Activated CD8-positive, alpha-beta memory T cell treated with anti-CD3 and anti-CD28 coated beads, Interleukin-2, amount 50 U/mL, for 24 hours (primary cell): Measurements from ENCODE around the gene PEX13.
A peak's percentile ranks its signal among the peaks of the same experiment; 100 is the strongest.
"Not testable (repeated sequence)": the region's sequence is repeated elsewhere in the genome, so short reads cannot be mapped to it uniquely, and the experiment has no call there.

Experiments
- DNase-seq: peaks from one replicate; pipeline ENCODE4 v3.0.0-alpha.2; 2020; ENCODE audit errors: extremely low read depth

Gene PEX13

DNA sequence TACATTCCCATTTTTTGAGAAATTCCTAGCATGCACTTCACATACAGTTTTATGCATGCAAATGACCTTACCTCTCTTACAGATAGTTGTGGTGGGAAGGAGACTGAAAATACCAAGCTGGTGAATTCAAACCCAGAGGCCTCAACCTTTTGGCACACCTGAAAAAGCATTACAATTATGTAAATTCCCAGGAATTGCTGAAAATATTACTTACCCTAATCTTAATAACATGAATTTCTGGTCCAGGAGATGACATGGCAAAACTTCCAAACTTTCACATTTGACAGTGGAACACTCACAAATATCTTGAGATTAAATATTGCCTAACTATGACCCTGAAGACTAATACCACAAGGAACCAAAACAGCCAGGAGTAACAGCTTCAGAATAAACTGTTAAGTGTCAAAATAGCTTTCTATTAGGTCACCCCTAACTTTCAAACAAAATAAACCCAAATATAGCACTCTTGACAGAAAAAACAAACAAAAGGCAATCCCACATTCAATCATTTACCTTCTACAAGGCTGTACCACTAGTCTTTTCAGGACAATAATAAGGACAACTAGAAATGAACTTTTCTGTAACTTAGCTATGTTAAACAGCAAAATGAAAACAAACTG is 10.9 kb upstream of the PEX13 start:
- DNase-seq: no peak

DNA sequence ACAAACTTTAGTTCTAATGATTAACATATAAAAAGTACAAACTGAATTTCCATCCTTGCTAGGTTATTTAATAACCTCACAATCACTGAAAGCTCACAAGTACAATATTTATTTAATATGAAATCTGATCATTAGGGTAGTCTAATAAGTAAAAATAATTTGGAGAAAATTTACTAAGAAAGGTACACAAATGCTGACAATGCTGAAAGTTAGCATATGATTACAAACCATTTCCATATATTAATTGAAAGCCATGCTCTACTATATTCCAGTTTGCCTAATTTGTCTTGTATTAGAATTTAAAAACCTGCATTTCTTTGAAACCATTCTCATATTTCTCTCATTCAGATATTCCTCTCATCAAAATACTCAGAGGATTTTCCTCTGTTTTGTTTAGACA is 8.2 kb upstream of the PEX13 start:
- no peak for DNase-seq

DNA sequence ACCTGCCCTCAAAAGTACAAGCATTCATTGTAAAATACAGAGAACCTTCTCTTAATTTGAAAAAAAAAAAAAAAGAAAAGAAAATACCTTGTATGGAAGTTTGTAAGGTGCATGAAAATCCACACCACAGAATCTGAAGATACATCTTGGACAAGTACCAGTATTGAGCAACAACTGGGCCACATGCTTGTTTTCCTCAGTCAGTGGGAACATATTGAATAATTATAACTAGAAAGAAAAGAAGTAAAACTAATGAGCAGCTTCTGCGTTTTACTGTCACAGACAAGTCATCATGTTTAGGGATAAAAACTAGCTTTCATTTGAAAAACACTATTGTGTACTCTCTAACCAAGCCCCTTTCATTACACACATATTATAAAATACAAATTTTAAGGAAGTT is 5.8 kb upstream of the PEX13 start:
- DNase-seq: no peak

DNA sequence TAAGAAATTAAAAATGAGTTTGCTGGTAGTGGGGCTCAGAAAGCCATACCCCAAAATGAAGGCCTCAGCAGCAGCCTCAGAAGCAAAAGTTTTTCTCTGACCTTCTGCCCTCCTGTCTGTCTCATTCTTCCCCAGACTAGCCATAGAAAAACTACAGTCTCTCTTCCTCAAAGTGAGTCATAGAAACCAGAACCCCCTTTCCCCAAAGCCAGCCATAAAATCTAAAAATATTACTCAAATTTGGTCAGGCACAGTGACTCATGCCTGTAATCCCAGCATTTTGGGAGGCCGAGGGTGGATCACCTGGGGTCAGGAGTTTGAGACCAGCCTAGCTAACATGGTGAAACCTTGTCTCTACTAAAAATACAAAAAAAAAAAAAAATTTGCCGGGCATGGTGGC is 5.2 kb upstream of the PEX13 start:
- not testable (repeated sequence) for DNase-seq

DNA sequence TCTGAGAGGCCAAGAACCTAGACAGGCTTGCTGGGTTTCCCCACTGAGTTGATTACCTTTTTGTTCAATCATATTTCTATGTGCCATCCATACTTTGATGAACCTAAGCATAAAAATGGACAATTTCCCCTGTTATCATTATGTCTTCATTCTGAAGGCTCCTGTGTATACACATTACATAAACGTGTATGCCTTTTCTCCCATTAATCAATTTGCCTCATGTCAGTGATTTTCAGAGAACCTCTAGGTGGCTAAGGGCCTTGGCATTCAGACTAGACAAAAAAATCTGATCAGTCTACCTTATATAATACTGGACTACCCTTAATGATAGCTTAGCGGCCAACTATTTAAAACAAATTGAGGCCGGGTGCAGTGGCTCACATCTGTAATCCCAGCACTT is 4.1 kb upstream of the PEX13 start:
- DNase-seq: no peak

DNA sequence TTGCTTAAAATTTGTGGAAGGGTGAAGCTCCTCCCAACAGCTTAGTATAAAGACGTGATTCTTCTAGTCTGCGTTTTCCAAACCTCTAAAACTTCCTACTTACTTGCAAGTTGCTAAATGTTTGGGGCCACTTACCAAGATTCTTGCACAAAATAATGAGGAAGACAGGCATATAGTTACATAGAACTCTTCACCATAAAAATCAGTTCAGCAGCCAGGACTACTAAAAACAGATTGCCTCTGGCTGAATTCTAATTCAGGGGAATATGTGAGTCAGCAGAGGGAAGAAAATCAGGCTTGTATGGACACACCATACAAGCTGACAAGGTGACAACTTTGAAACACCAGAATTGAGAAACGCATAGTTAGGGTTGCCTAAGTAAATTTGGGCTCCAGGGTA is 2.8 kb upstream of the PEX13 start:
- DNase-seq: no peak

DNA sequence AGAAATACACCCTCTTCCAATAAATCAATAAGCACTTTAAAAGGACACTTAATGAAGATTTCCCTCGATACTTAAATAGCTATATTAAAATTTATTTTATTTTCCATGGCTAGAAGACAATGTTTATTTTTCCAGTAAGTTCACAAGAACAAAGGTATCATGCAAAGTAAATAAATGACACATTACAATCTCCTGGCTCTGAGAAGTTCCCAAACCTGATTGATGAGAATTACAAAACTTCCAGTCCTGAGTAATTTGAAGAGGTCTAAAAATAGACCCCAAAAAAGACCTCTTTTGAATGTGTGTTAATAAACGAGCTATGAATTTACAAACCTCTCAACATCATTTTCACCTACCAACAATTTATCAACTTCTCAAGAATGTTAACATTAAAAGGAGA is 1.5 kb upstream of the PEX13 start:
- no peak for DNase-seq

DNA sequence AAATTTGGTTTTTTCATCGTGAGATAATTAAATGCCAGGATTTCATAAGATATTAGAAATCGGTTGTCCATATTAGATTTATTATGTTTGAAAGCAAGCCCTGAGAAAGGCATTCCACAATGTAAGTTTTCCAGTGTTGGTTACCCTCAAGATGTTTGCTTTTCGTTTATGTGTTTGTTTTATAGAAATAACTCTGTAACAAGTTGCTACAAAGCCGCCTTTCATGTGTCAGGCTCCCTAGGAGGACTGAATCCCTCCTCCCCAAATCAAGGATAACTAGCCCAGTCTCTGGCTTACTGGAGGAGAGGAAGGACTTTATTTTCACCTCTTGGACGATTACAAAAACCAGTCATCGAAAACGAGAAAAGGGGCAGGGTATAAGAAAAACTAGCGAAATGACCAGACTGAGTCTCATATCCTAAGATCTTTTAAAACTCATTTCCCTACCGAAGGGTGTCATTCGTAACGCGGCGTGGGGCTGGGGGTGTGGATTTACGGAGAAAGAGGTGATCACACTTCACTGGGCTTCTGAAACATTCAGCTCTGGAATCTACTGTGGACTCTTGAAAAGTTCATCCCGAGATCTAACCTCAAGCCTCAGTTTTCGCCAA is 1.0 kb upstream of the PEX13 start:
- DNase-seq: no peak

DNA sequence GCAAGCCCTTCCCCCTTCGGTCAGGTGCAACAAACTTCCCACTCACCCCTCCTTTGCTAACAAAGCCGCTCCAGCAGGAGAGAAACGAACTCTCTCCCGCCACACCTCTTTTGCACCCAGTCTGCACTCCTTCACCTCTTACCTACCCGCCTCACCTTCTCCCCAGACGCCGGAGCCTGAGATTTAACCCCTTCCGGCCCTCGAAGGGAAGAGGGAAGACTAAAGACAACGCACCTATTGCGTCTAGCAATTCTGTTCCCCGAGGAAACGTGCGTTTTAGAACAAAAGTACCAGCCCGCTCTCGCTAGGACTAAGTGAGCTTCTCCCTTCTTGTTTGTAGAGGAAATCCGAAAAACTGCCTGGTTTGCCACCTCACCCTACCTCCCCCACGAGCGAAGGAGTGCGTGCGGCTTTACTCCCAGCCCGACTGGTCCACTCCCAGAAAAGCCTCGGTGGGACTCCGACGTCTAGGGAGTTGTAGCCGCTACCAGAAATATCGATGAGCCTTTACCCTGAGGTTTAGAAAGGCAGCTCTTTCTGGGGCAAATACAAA is 441 bp upstream of the PEX13 start:
- DNase-seq: peak; percentile 41

DNA sequence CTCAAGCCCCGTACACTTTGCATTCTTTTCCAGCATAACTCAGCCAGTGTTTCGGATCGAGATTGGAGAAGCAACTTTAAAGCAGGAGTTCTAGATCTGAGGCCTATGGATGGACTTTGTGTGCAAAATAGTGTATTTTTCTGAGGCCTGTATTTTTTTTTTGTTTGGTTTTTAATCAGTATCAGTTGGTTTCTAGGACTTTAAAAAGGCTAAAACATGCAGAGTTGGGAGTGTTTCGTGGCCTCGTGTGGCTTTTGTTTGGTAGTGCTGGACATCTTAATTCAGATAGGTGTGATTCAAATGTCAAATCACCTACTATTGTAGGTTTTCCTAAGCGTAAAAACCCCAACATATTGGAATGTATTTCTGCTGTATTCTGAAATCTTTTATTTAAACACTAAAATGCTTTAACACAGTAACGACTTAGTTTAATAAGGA is 817 bp downstream of the PEX13 start:
- no peak for DNase-seq

DNA sequence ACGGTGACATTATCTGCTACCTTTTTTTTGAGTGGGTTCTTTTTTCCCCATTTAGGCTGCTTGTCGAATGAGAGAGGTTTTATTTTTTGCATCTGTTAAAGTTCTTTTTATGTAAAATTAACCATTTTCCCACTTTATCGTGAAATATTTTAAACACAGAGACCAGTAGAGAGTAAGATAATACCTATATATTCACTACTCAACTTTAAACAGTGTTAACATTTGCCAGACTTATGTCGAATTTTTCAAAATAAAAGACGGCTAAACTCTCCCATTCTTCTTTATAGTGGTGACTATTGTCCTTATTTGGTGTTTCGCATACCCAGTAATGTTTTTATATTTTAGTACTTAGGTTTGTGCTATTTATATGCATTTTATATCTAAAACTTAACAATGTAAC is 1.3 kb downstream of the PEX13 start:
- no peak for DNase-seq

DNA sequence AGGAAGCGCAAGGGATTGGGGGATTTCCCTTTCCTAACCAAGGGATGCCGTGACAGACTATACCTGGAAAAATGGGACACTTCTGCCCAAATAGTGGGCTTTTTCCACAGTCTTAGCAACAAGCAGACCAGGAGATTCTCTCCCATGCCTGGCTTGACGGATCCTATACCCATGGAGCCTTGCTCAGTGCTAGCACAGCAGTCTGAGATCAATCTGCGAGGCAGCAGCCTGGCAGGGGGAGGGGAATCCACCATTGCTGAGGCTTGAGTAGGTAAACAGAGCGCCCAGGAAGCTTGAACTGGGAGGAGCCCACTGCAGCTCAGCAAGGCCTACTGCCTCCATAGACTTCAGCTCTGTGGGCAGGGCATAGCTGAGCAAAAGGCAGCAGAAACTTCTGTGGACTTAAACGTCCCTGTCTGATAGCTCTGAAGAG is 3.7 kb downstream of the PEX13 start:
- DNase-seq: no peak

DNA sequence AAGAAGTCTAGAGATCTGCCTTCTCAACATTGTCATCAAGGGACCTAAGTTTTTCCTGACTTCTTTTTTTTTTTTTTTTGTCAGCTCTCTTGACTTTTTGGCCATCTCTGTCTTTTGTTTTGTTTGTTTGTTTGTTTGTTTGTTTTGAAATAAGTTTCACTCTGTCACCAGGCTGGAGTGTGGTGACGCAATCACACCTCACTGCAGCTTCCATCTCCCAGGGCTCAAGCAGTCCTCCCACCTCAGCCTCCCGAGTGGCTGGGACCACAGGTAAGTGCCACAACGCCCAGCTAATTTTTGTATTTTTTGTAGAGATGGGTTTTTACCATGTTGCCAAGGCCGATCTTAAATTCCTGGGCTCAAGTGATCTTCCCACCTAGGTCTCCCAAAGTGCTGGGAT is 6.2 kb downstream of the PEX13 start:
- no peak for DNase-seq

DNA sequence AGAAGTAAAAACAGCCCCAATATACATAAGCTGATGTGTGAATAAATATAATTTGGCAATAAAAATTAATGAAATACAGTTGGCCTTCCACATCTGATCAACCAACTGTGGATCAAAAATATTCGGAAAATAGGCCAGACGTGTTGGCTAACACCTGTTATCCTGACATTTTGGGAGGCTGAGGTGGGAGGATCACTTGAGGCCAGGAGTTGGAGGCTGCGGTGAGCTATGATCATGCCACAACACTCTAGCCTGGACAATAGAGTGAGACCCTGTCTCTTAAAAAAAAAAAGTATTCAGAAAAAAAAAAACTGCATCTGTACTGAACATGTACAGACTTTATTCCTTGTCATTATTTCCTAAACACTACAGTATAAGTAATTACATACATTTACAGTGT is 12.0 kb downstream of the PEX13 start:
- no peak for DNase-seq

DNA sequence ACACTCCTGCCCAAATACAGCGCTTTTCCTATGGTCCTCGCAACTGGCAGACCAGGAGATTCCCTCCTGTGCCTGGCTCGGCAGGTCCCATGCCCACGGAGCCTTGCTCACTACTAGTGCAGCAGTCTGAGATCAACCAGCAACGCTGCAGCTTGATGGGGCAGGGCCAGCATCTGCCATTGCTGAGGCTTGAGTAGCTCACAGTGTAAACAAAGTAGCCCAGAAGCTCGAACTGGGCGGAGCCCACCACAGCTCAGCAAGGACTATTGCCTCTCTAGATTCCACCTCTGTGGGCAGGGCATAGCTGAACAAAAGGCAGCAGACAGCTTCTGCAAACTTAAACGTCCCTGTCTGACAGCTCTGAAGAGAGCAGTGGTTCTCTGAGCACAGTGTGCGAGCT is 17.1 kb downstream of the PEX13 start:
- not testable (repeated sequence) for DNase-seq

DNA sequence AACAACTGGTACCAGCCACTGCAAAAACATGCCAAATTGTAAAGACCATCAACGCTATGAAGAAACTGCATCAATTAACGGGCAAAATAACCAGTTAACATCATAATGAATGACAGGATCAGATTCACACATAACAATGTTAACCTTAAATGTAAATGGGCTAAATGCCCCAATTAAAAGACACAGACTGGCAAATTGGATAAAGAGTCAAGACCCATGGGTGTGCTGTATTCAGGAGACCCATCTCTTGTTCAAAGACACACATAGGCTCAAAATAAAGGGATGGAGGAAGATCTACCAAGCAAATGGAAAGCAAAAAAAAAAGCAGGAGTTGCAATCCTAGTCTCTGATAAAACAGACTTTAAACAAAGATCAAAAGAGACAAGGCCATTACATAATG is 19.1 kb downstream of the PEX13 start:
- DNase-seq: not testable (repeated sequence)

DNA sequence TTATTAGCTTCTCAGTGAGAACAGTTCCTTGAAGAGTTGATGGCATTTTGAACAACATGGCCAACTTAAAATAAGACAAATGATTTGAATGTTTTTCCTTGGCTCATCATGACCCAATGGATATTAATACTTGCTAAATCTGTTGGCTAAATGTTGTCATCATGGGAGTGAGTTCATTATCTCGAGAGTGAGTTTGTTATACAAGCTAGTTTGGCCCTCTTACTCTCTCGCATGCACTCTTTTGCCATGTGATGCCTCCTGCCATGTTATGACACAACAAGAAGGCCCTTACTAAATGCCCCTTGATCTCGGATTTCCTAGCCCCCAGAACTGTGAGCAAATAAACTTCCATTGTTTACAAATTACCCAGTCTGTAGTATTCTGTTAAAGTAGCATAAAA is 25.3 kb downstream of the PEX13 start:
- DNase-seq: no peak

DNA sequence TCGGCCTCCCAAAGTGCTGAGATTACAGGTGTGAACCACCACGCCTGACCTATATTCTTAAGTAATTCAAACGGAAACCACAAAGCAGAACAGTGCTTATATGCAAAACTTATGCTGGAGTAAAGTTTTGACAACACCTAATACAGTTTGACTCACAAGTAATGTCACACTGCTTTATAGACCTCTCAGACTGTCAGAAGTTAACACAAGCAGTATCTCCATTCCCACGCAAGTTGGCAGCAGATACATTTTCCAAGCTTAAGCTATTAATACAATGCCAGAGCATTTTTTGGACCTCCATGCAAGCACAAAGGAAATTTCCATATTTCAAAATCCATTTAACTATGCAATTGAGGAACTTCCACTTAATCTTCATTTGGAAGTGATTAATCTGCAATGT is 27.1 kb downstream of the PEX13 start:
- DNase-seq: no peak

DNA sequence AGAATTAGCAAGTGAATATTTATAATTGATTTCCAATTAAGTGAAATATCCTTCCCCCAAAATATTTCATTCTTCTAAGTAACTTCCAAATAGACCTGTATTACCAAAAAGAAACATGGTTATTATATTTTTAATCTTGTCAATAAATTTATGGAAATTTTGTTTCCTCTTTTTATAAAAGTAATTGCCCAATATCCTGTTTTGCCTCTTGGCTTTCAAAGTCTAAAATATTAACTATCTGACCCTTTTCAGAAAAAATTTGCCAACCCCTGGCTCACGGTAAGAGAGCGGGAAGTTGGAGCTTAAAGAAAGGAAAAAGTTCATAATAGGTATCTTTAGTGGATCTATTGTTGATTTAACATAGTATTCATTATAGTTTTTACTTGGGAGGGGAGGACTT is 27.7 kb downstream of the PEX13 start:
- DNase-seq: no peak

DNA sequence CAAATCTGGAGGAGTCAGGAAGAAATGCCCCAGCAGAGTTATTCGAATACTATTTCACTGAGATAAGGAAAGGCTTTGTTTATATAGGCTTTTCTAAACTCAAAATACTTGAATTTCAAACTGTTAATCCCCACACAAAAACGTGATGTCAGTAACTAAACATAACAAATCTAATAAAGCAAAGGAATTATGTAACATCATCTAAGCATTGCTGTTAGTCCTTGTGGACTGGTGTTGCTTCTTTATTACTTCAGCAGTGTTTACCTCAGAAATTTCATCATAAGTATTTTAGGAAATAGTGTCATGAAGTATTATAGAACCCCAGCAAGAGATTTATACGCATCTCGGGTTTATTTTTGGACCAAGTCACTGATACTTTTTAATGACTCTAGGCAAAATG is 28.5 kb downstream of the PEX13 start:
- no peak for DNase-seq

DNA sequence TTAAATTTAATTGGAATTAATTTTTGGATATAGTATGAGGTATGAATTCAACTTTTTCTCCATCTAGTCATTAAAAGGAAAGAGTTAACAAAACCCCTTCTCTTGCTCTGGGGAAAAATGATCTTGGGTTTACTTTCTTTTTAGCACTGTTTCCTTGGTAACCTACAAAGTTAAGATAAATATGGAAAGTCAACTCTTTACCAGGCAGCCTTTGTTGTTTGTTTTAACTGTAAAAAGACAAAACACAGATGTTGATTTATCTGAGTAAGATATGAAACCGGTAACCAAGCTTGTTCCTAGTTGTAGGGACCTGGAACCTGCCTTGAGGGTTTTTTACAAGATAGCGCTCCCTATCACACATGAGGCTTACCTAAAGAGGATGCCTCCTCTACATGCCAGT is 38.0 kb downstream of the PEX13 start:
- DNase-seq: no peak

DNA sequence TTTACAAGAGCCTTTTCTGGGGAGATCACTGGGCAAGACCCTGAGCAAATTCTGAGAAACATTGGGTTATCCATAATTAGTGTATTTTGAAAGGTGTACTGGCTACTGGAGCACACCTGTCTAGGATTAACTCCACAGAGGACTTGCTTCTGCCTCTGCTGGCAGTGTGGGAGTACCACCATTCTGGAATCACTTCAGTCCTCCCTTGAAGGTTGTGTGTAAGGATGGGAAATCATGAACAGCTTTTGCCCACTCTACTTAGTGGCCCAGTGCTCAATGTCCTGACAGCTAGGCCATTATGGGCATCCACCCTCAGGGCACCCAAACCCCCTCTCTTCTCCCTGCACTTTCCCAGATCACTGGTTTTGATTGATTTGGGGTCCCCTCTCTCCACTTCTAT is 40.0 kb downstream of the PEX13 start:
- no peak for DNase-seq

DNA sequence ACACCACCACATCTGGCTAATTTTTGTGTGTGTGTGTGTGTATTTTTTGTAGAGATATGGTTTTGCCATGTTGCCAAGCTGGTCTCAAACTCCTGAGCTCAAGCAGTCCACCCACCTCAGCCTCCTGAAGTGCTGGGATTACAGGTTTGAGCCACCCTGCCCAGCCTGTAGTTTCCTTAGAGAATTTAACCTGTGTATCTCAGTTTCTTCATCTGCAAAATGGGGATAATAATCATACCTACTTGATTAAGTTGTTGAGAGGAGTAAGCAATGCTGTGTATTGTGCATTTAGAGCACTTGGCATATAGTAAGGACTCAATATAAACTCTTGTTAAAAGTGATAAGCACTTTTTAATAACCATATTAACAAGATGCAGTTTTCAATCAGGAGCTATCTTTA is 41.9 kb downstream of the PEX13 start:
- no peak for DNase-seq
